Gastroesophageal sphincter (tissue), 3 donors: ENCODE data around the gene TMEM150B.

ENCODE experiments used
- CTCF ChIP-seq, 4 experiments: fragments of 200-600 bp in 2 of 4; fragments of 450-650 bp in 2 of 4; sonication (generic) in 1 of 4; IDR thresholded peaks; one replicate each; pipeline ENCODE4 v1.5.1; 2017 to 2019; ENCODE audit warnings: antibody characterized with exemption in 4 of 4, mild to moderate bottlenecking in 2 of 4, moderate library complexity in 2 of 4
- POLR2AphosphoS5 ChIP-seq: sonication (generic); formaldehyde crosslinking; IDR thresholded peaks from one replicate; pipeline ENCODE4 v1.6.1; 2017; ENCODE audit warnings: antibody characterized with exemption

GRCh38 chr19:55306712-55307111 is 18.4 kb downstream of the TMEM150B start:
- TF ChIP-seq POLR2AphosphoS5 (no peak), CTCF (IDR thresholded peaks at IDR 0.05) (no peak)
